Pancreas (tissue), 10 donors: ENCODE measurements around the gene TTC7B. TPM values are rescaled to one million over a fixed set of nuclear protein-coding genes. Genes with fewer than 3 reads are reported as not detected.

Source experiments
- ATAC-seq, 4 donors: fragments of 200-7000 bp; cut with Tn5 transposase; one replicate each; pipeline versions ENCODE4 v1.8.0 to v1.9.1; 2020; ENCODE audit warnings: mild to moderate bottlenecking in 4 of 4, moderate library complexity in 4 of 4
- DNase-seq, 6 donors: peaks; one replicate each; pipeline ENCODE4 v3.0.0-alpha.2; 2020
- FAIRE-seq: peaks from 2 replicates; lab custom pipeline; 2012; peaks lifted over from hg19 to GRCh38; lab: Jason Lieb, UNC
- H3K27ac ChIP-seq, 4 donors: fragments of 200-600 bp; sonication (generic); 1 replicate in 3 of 4; 2 replicates in 1 of 4; pipeline versions ENCODE4 v1.5.0 to v1.8.0; 2020
- H3K27me3 ChIP-seq, 4 donors: fragments of 200-600 bp; one replicate each; pipeline ENCODE4 v1.8.0; 2021
- H3K36me3 ChIP-seq, 3 donors: fragments of 200-600 bp; sonication (generic) in 1 of 3; one replicate each; pipeline versions ENCODE4 v1.5.0 to v1.8.0; 2020 to 2021
- H3K4me1 ChIP-seq, 3 donors: fragments of 200-600 bp; one replicate each; pipeline ENCODE4 v1.8.0; 2021
- H3K4me3 ChIP-seq, 4 donors: fragments of 200-600 bp; sonication (generic) in 2 of 4; one replicate each; pipeline versions ENCODE4 v1.5.0 to v1.8.0; 2020 to 2021
- H3K9me3 ChIP-seq, 4 donors: fragments of 200-600 bp; one replicate each; pipeline ENCODE4 v1.8.0; 2021
- WGBS, 2 donors: extraction: QIAGEN DNeasy Blood & Tissue Kit; methylation state at CpG; one replicate each; pipeline ENCODE4 v1.1.7; 2013; 5-methylcytosine and 5-hydroxymethylcytosine counted together
- intact Hi-C, 3 donors: fragments of 100-400 bp; cut with DNase I; formaldehyde crosslinking; loops; one replicate each; pipeline versions ENCODE4 v1.11.1 to v1.14.2; 2022
- polyA plus RNA-seq, 2 donors: library from polyadenylated mRNA; stranded (reverse); fragments of 200-250 nt; gene quantifications; one replicate each; pipeline ENCODE4 v1.2.3, GENCODE V29; 2013
- total RNA-seq, 6 donors: library from RNA; stranded (reverse); fragmentation: NEBNext Ultra II Directional in 4 of 6; extraction: Animal tissue kit (Norgen Biotek cat#: 25700) in 4 of 6; gene quantifications; one replicate each; pipeline versions ENCODE4 v1.2.1 to v1.2.4, GENCODE V29; 2021 to 2023
- TF ChIP-seq, protein P1 (sequence below), 4 donors: fragments of 200-600 bp; sonication (generic) in 3 of 4; IDR thresholded peaks; one replicate each; pipeline versions ENCODE4 v1.5.0 to v1.8.0; 2021; ENCODE audit warnings: antibody characterized with exemption in 4 of 4
- donor health status: healthy with polysubstance abuse.
- donor health status: DM: no; HTN: no; CAD: no; lungs with moderate emphysema.
- donor health status: DM: no; HTN: no; CAD: no.
- donor health status: control.
- donor health status: control.
- donor health status: Bipolar disorder and iron deficiency.
- donor health status: DM: yes; HTN: yes; CAD: no.
- donor health status: DM: no; HTN: no; CAD: no.
- donor health status: DM: no; HTN: no; CAD: no.
- donor health status: DM: yes; HTN: yes; CAD: no.

TTC7B gene
- total and polyA plus RNA-seq, 8 donors, result 8.9 to 39.6 (median 29.6) TPM

DNA sequence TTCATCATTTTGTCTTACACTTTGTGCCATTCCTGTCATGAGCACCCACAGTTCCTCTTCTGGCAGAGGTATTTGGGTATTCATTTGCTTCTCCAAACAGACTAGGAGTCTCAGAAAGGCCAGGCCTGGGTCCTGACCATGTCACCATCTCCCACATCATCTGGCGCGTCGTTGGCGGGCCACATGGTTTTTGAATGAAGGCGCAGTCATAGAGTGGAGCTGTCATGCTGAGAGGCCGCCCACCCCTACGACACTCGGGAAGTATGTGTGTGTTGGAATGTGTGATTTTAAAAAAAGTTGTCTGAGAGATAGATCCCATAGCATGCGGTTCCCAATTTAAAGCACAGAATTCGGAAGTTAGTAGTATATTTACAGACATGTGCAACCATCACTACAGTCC, 15.6 kb upstream of the TTC7B start:
- ATAC-seq (no peak), DNase-seq (peak in 1 of 6 donors; percentile 23), FAIRE-seq (no peak)
- 86 to 88% methylated on average over 10 of the region's 10 CpGs for WGBS, 2 donors
- Histone ChIP-seq H3K27me3 (no peaks in the 10 kb centered on the region), H3K4me3 (no peak overlapping the region), H3K4me1 (peaks cover 0 to 5% (median 0%) of the 10 kb centered on the region in 3 donors), H3K36me3 (no peaks in the 10 kb centered on the region), H3K27ac (no peak overlapping the region), H3K9me3 (no peaks in the 10 kb centered on the region)
- TF ChIP-seq, protein P1, sequence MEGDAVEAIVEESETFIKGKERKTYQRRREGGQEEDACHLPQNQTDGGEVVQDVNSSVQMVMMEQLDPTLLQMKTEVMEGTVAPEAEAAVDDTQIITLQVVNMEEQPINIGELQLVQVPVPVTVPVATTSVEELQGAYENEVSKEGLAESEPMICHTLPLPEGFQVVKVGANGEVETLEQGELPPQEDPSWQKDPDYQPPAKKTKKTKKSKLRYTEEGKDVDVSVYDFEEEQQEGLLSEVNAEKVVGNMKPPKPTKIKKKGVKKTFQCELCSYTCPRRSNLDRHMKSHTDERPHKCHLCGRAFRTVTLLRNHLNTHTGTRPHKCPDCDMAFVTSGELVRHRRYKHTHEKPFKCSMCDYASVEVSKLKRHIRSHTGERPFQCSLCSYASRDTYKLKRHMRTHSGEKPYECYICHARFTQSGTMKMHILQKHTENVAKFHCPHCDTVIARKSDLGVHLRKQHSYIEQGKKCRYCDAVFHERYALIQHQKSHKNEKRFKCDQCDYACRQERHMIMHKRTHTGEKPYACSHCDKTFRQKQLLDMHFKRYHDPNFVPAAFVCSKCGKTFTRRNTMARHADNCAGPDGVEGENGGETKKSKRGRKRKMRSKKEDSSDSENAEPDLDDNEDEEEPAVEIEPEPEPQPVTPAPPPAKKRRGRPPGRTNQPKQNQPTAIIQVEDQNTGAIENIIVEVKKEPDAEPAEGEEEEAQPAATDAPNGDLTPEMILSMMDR (IDR thresholded peaks at IDR 0.05), result no peak
- intact Hi-C loops, result no loop called here

DNA sequence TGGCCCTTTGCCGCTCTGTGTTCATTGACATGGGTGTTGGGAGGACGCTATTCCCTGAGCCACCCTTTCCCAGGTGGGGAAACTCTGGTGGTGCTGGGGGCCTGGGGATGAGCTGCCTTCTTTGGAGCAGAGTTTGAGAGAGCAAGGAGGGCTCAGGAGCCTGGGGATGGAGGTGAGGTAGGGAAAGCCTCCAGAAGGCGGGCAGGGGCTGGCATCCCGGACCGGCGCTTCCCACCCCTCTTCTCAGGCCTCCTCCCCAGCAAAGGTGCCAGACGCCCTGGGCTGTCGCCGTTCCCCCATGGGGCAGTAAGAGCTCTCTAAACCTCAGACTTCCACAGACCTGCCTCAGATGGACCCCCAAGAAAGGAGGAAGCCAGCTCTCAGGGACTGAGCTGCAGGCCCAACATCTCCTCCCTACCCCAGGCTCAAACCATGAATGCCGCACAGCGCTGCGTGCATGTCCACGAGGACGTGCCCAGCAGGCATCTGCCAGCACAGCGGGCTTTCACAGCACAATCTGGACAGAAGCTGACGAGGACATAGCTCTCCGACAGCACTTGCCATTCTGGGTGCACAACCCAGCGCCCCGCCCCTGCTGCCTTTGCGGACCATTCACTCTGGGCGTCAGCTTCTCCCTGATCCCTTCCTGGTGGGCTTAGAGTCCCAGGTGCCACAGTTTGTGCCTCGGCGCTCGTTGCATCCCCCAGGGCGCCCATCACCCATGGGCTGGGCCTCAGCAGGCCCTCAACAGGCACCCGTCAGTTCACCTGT, 14.9 kb upstream of the TTC7B start:
- Histone ChIP-seq H3K9me3 (no peaks in the 10 kb centered on the region), H3K4me1 (peaks cover 0 to 5% (median 0%) of the 10 kb centered on the region in 3 donors), H3K36me3 (no peaks in the 10 kb centered on the region), H3K27ac (no peak overlapping the region), H3K27me3 (no peaks in the 10 kb centered on the region), H3K4me3 (no peak overlapping the region)
- FAIRE-seq (no peak), DNase-seq (peak in 1 of 6 donors; percentile 46), ATAC-seq (no peak)
- intact Hi-C loops, result no loop called here
- WGBS, 2 donors, result 86 to 90% methylated on average over 24 to 26 of the region's 26 CpGs
- TF ChIP-seq, protein P1 (IDR thresholded peaks at IDR 0.05), result no peak

DNA sequence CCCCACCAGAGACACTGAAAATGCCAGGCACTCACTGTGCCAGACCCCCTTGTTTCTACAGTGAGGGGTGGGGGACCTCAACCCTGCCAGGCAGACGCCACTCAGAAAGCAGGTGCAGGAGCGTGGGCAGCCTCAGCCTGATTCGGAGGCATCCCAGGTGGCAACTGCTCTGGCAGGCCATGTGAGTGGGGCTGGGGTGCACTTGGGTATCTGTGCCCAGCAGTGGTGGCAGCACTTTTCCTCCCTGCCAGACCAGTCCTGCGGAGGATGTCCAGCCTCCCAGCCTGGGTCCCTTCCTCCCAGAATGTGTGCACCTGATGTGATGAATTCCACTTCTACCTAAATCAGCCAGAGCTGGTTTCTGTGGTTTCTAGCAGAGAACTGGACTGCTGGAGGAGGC, 13.4 kb upstream of the TTC7B start:
- Histone ChIP-seq H3K27ac (no peak overlapping the region), H3K36me3 (no peaks in the 10 kb centered on the region), H3K4me3 (no peak overlapping the region), H3K4me1 (peaks cover 0 to 5% (median 0%) of the 10 kb centered on the region in 3 donors), H3K9me3 (no peaks in the 10 kb centered on the region), H3K27me3 (no peaks in the 10 kb centered on the region)
- ATAC-seq (no peak), FAIRE-seq (no peak), DNase-seq (peak in 1 of 6 donors; percentile 54)
- WGBS, 2 donors, result 96 to 98% methylated on average over 4 of the region's 4 CpGs
- TF ChIP-seq, protein P1 (IDR thresholded peaks at IDR 0.05), result no peak
- intact Hi-C loops, result no loop called here

- H3K4me3 ChIP-seq, result peak overlapping the region in 2 of 4 donors; percentile 33 to 34
- H3K27ac ChIP-seq, result peak overlapping the region in 2 of 4 donors; percentile 39 to 49
- WGBS, 2 donors, result 91% methylated on average over 17 of the region's 17 CpGs
Measured at GRCh38 chr14:90828642-90829487, 12.6 kb upstream of the TTC7B start.

More at GRCh38 chr14:90828642-90829487, 12.6 kb upstream of the TTC7B start:
- Histone ChIP-seq H3K4me1 (peaks cover 0 to 5% (median 0%) of the 10 kb centered on the region in 3 donors), H3K36me3 (no peaks in the 10 kb centered on the region), H3K9me3 (no peaks in the 10 kb centered on the region), H3K27me3 (no peaks in the 10 kb centered on the region)
- peak; percentile 6 to 53 (median 14) for ATAC-seq
- DNase-seq, result peak in 1 of 6 donors; percentile 34
- intact Hi-C loops, result no loop called here
- TF ChIP-seq, protein P1 (IDR thresholded peaks at IDR 0.05), result no peak
- no peak for FAIRE-seq
